Loucy (cell line): ENCODE data around the gene SERTAD3.
A peak's percentile ranks its signal among the peaks of the same experiment; 100 is the strongest.

Experiments used
- H2AFZ ChIP-seq: fragments of 200-600 bp; sonication (generic); 2 replicates; pipeline ENCODE4 v1.6.0; 2016; ENCODE audit warnings: antibody characterized with exemption, mild to moderate bottlenecking, low read length, moderate library complexity
- H3F3A ChIP-seq: fragments of 200-600 bp; 2 replicates; pipeline ENCODE4 v1.6.0; 2016; ENCODE audit warnings: antibody characterized with exemption, low read depth, mild to moderate bottlenecking
- H3K27me3 ChIP-seq: fragments of 200-600 bp; sonication (generic); 2 replicates; pipeline ENCODE4 v1.6.1; 2014; ENCODE audit warnings: low read length, mild to moderate bottlenecking; ENCODE audit not compliant: insufficient read depth, poor library complexity, severe bottlenecking
- H3K36me3 ChIP-seq: fragments of 200-600 bp; sonication (generic); 2 replicates; pipeline ENCODE4 v1.6.1; 2016; ENCODE audit warnings: low read length; ENCODE audit not compliant: insufficient read depth
- H3K4me1 ChIP-seq: fragments of 200-600 bp; sonication (generic); 2 replicates; pipeline ENCODE4 v1.5.1; 2014; ENCODE audit warnings: low read length, mild to moderate bottlenecking; ENCODE audit not compliant: insufficient read depth, poor library complexity, severe bottlenecking
- H3K4me2 ChIP-seq: fragments of 200-600 bp; sonication (generic); 2 replicates; pipeline ENCODE4 v1.6.0; 2014; ENCODE audit warnings: antibody characterized with exemption, low read length, low read depth, mild to moderate bottlenecking; ENCODE audit not compliant: poor library complexity, severe bottlenecking
- H3K4me3 ChIP-seq: fragments of 200-600 bp; sonication (generic); 2 replicates; pipeline ENCODE4 v1.5.1; 2014; ENCODE audit warnings: low read length, mild to moderate bottlenecking, mixed read lengths; ENCODE audit not compliant: poor library complexity, severe bottlenecking
- H3K79me2 ChIP-seq: fragments of 200-600 bp; sonication (generic); 2 replicates; pipeline ENCODE4 v1.6.1; 2014; ENCODE audit warnings: low read length; ENCODE audit not compliant: insufficient read depth
- H3K9ac ChIP-seq: fragments of 200-600 bp; sonication (generic); 2 replicates; pipeline ENCODE4 v1.6.0; 2014; ENCODE audit warnings: mild to moderate bottlenecking, low read depth, low read length, moderate library complexity; ENCODE audit not compliant: poor library complexity, severe bottlenecking
- H3K9me2 ChIP-seq: fragments of 200-600 bp; sonication (generic); replicated peaks from 2 replicates; pipeline ENCODE4 v1.6.1; 2016; ENCODE audit warnings: low read depth, low read length, mixed read lengths
- H3K9me3 ChIP-seq: fragments of 200-600 bp; sonication (generic); 2 replicates; pipeline ENCODE4 v1.6.1; 2014; ENCODE audit warnings: mild to moderate bottlenecking, antibody characterized with exemption, low read length, low read depth; ENCODE audit not compliant: insufficient read depth
- H4K20me1 ChIP-seq: fragments of 200-600 bp; sonication (generic); 2 replicates; pipeline ENCODE4 v1.6.0; 2014; ENCODE audit warnings: antibody characterized with exemption, low read length, mild to moderate bottlenecking; ENCODE audit not compliant: insufficient read depth, poor library complexity, severe bottlenecking
- CTCF ChIP-seq: fragments of 200-600 bp; sonication (generic); conservative IDR thresholded peaks from 2 replicates; pipeline ENCODE4 v1.5.1; 2014; ENCODE audit warnings: mild to moderate bottlenecking, antibody characterized with exemption, low read length
- EZH2phosphoT487 ChIP-seq: fragments of 200-600 bp; IDR thresholded peaks from 2 replicates; pipeline ENCODE4 v1.6.1; 2018; ENCODE audit warnings: antibody characterized with exemption, mild to moderate bottlenecking, moderate library complexity, borderline replicate concordance

SERTAD3 gene

GRCh38 chr19:40444000-40444824 lies at the start of gene SERTAD3:
Gene SERTAD3, minus strand, starts transcription at chr19:40444335. Its CDS starts 2,255 bp downstream, at chr19:40442080.
- Histone ChIP-seq H3K79me2 (peaks cover 19% of the 10 kb centered on the region), H3K4me3 (peak within 1 kb of the TSS; percentile 87), H3K4me1 (peaks cover 18% of the 10 kb centered on the region), H2AFZ (peak within 1 kb of the TSS; percentile 98), H3K4me2 (peak within 1 kb of the TSS; percentile 96), H3F3A (no peaks in the 10 kb centered on the region), H3K9me2 (no peaks in the 10 kb centered on the region), H3K36me3 (peaks cover 12% of the 10 kb centered on the region; the same call in 1 of the 2 replicates), H3K9me3 (no peaks in the 10 kb centered on the region), H4K20me1 (peaks cover 19% of the 10 kb centered on the region), H3K27me3 (no peaks in the 10 kb centered on the region), H3K9ac (peak within 1 kb of the TSS; percentile 94)
- TF ChIP-seq CTCF (no peak), EZH2phosphoT487 (no peak)

- no peaks in the 10 kb centered on the region for H3K9me2 ChIP-seq
- H3F3A ChIP-seq, result no peaks in the 10 kb centered on the region
- H3K9ac ChIP-seq, result no peak overlapping the region
- H3K4me2 ChIP-seq, result no peak overlapping the region
- H3K4me1 ChIP-seq, result no peaks in the 10 kb centered on the region
- no peaks in the 10 kb centered on the region for H3K27me3 ChIP-seq
- no peak overlapping the region for H2AFZ ChIP-seq
- no peak for TF ChIP-seq CTCF
- TF ChIP-seq EZH2phosphoT487, result no peak
- H3K9me3 ChIP-seq, result no peaks in the 10 kb centered on the region
- H3K79me2 ChIP-seq, result no peaks in the 10 kb centered on the region
- no peaks in the 10 kb centered on the region for H3K36me3 ChIP-seq
- H4K20me1 ChIP-seq, result no peaks in the 10 kb centered on the region
- H3K4me3 ChIP-seq, result no peak overlapping the region
These were observed 49.6 kb upstream of the SERTAD3 start for GRCh38 chr19:40493778-40494177.

- H3K9ac ChIP-seq, result no peak overlapping the region
- no peaks in the 10 kb centered on the region for H3K4me1 ChIP-seq
- no peak overlapping the region for H2AFZ ChIP-seq
- H3K9me3 ChIP-seq, result no peaks in the 10 kb centered on the region
- no peak overlapping the region for H3K4me3 ChIP-seq
- no peak overlapping the region for H3K4me2 ChIP-seq
- H3K9me2 ChIP-seq, result no peaks in the 10 kb centered on the region
- no peaks in the 10 kb centered on the region for H4K20me1 ChIP-seq
- TF ChIP-seq EZH2phosphoT487 (no peak), CTCF (no peak)
- H3K36me3 ChIP-seq, result no peaks in the 10 kb centered on the region
- no peaks in the 10 kb centered on the region for H3K79me2 ChIP-seq
- no peaks in the 10 kb centered on the region for H3F3A ChIP-seq
- no peaks in the 10 kb centered on the region for H3K27me3 ChIP-seq
These were observed 48.1 kb upstream of the SERTAD3 start for GRCh38 chr19:40492274-40492673.
